ENCODE data around the gene ITGA2. TPM values are rescaled to one million over a fixed set of nuclear protein-coding genes. Genes with fewer than 3 reads are reported as not detected.

ITGA2 gene
- total RNA-seq, result 0.79 to 1.6 TPM (median 1.0 TPM) in 3 replicates
- long read RNA-seq, partial matches to known transcripts, result 0 of 1 reads
- long read RNA-seq, other reads (novel, unspliced or antisense), result 1 of 1 reads

DNA sequence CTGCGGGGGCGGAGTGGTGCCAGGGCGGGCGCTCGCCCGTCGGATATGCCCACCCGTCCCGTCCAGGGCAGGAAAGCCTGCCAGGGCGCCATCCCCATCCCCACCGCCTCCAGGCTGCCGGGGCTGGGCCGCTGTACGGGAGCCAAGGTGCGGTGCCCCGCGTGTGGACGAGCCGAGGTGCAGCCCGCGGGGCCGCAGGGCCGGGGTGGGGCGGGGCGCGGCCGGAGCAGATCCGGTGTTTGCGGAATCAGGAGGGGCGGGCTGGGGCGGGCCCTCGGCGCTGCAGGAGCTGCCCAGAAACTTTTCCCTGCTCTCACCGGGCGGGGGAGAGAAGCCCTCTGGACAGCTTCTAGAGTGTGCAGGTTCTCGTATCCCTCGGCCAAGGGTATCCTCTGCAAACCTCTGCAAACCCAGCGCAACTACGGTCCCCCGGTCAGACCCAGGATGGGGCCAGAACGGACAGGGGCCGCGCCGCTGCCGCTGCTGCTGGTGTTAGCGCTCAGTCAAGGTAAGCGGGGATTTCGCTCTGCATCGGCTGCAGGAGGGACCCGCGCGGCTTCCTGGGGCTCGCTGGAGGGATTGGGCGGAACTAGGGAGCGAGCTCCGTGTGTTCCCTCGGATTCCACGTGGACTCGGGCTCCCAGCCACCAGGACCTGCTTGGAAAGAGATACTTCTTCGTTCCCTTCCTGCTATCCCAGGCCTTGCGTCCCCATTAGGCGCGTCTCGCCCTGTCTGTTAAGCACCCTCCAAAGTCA is at the start of gene ITGA2:
ITGA2 (plus strand) TSS at position 328 of the 756 bp plus-strand sequence; CDS start at position 445, 117 bp downstream.
- no peak for TF ChIP-seq CTCF (IDR thresholded peaks at IDR 0.05)
- H3K4me1 Mint-ChIP-seq (ENCODE audit: low read depth), result peaks cover 18% of the 10 kb centered on the region
- DNase-seq (ENCODE audit: low spot score), result peak; percentile 83
- peaks cover 11% of the 10 kb centered on the region for H3K27me3 Mint-ChIP-seq (ENCODE audit: low read depth)
- peaks cover 1% of the 10 kb centered on the region for H3K36me3 Mint-ChIP-seq (ENCODE audit: low read depth)
- H3K27ac Mint-ChIP-seq (ENCODE audit: unreplicated experiment), result no peak within 1 kb of the TSS
- peak within 1 kb of the TSS; percentile 72 for H3K4me3 Mint-ChIP-seq (ENCODE audit: unreplicated experiment)
- peaks cover 3% of the 10 kb centered on the region for H3K9me3 Mint-ChIP-seq (ENCODE audit: low read depth)

- peaks cover 34% of the 10 kb centered on the region for H3K36me3 Mint-ChIP-seq (ENCODE audit: low read depth)
- no peaks in the 10 kb centered on the region for H3K27me3 Mint-ChIP-seq (ENCODE audit: low read depth)
- H3K4me1 Mint-ChIP-seq (ENCODE audit: low read depth), result peaks cover 26% of the 10 kb centered on the region
- H3K4me3 Mint-ChIP-seq (ENCODE audit: unreplicated experiment), result no peak overlapping the region
- H3K27ac Mint-ChIP-seq (ENCODE audit: unreplicated experiment), result no peak overlapping the region
- no peak for TF ChIP-seq CTCF (IDR thresholded peaks at IDR 0.05)
- no peaks in the 10 kb centered on the region for H3K9me3 Mint-ChIP-seq (ENCODE audit: low read depth)
- DNase-seq (ENCODE audit: low spot score), result no peak
Observed at GRCh38 chr5:52943285-52943684, 45.9 kb upstream of the ITGA2 start.

DNA sequence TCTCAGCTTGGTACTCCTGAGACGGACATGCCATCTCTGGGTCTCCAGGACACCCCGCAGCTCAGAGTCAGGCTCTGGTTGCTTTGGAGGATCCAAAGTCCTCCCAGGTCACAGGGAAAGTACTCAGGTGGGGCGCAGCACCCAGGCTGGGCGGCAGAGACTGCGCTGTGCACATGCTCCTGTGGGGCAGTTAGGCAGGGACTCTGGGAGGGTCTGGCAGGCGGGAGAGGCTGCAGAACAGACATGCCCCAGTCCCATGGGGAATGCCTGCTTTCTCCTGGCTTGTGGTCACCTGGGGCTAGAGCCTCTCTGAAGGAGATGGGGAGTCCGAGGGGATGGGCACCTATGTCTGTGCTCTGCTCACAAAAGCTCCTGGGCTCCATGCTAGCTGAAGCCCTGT is 45.3 kb upstream of the ITGA2 start:
- H3K27ac Mint-ChIP-seq (ENCODE audit: unreplicated experiment), result no peak overlapping the region
- peaks cover 30% of the 10 kb centered on the region for H3K36me3 Mint-ChIP-seq (ENCODE audit: low read depth)
- peaks cover 31% of the 10 kb centered on the region for H3K4me1 Mint-ChIP-seq (ENCODE audit: low read depth)
- H3K27me3 Mint-ChIP-seq (ENCODE audit: low read depth), result no peaks in the 10 kb centered on the region
- no peak overlapping the region for H3K4me3 Mint-ChIP-seq (ENCODE audit: unreplicated experiment)
- H3K9me3 Mint-ChIP-seq (ENCODE audit: low read depth), result no peaks in the 10 kb centered on the region
- DNase-seq (ENCODE audit: low spot score), result peak; percentile 78
- TF ChIP-seq CTCF (IDR thresholded peaks at IDR 0.05), result no peak

DNA sequence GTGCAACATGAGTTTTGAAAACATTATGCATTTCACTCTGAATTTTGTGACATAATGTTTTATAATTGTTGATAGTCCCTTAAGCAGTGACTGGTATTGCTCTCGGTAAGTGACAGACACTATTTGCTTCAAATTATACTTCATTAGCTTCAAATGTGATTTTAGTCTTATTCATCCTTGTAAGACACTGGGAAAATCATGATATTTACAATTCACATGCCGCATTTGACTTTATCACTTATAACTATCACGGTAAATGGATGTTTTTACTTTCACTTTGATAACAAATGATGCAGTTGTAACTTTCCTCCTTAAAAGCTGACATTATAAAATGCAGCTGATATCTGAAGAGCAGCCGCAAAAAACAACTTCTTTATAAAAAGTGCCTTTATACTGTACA is 44.1 kb upstream of the ITGA2 start:
- H3K4me1 Mint-ChIP-seq (ENCODE audit: low read depth), result peaks cover 42% of the 10 kb centered on the region
- no peaks in the 10 kb centered on the region for H3K27me3 Mint-ChIP-seq (ENCODE audit: low read depth)
- TF ChIP-seq CTCF (IDR thresholded peaks at IDR 0.05), result no peak
- no peak for DNase-seq (ENCODE audit: low spot score)
- no peaks in the 10 kb centered on the region for H3K9me3 Mint-ChIP-seq (ENCODE audit: low read depth)
- H3K27ac Mint-ChIP-seq (ENCODE audit: unreplicated experiment), result no peak overlapping the region
- peaks cover 31% of the 10 kb centered on the region for H3K36me3 Mint-ChIP-seq (ENCODE audit: low read depth)
- no peak overlapping the region for H3K4me3 Mint-ChIP-seq (ENCODE audit: unreplicated experiment)

- no peaks in the 10 kb centered on the region for H3K9me3 Mint-ChIP-seq (ENCODE audit: low read depth)
- H3K4me3 Mint-ChIP-seq (ENCODE audit: unreplicated experiment), result no peak overlapping the region
- H3K27ac Mint-ChIP-seq (ENCODE audit: unreplicated experiment), result peak overlapping the region; percentile 65
- peaks cover 42% of the 10 kb centered on the region for H3K4me1 Mint-ChIP-seq (ENCODE audit: low read depth)
- no peak for TF ChIP-seq CTCF (IDR thresholded peaks at IDR 0.05)
- no peak for DNase-seq (ENCODE audit: low spot score)
- H3K36me3 Mint-ChIP-seq (ENCODE audit: low read depth), result peaks cover 22% of the 10 kb centered on the region
- H3K27me3 Mint-ChIP-seq (ENCODE audit: low read depth), result no peaks in the 10 kb centered on the region
Observed at GRCh38 chr5:52947208-52947607, 41.9 kb upstream of the ITGA2 start.
